HG03159 (cell line): ENCODE results near the gene MIDN.

Source experiments
- ATAC-seq: cut with Tn5 transposase; IDR thresholded peaks from one replicate; pipeline ENCODE4 v1.9.1; 2021; ENCODE audit warnings: mild to moderate bottlenecking, moderate library complexity; ENCODE audit not compliant: unreplicated experiment

Gene MIDN

GRCh38 chr19:1231729-1232637 is 16.4 kb upstream of the MIDN start:
- no peak for ATAC-seq

GRCh38 chr19:1232652-1233072 is 15.7 kb upstream of the MIDN start:
- ATAC-seq = no peak

- no peak for ATAC-seq
Measured at GRCh38 chr19:1233115-1233667, 15.2 kb upstream of the MIDN start.

GRCh38 chr19:1234051-1234954 is 14.1 kb upstream of the MIDN start:
- no peak for ATAC-seq

- no peak for ATAC-seq
Measured at GRCh38 chr19:1234955-1235380, 13.4 kb upstream of the MIDN start.

- no peak for ATAC-seq
Measured at GRCh38 chr19:1235625-1236538, 12.5 kb upstream of the MIDN start.

GRCh38 chr19:1236576-1236975 is 11.8 kb upstream of the MIDN start:
- no peak for ATAC-seq

- ATAC-seq = no peak
Measured at GRCh38 chr19:1237027-1237659, 11.2 kb upstream of the MIDN start.

GRCh38 chr19:1237754-1238368 is 10.5 kb upstream of the MIDN start, which contains the start of gene CBARP:
CBARP (minus strand) TSS chr19:1238005; CDS start chr19:1236100, 1,905 bp downstream.
- ATAC-seq = no peak

- ATAC-seq = no peak
Measured at GRCh38 chr19:1238369-1239303, 9.7 kb upstream of the MIDN start.

GRCh38 chr19:1239420-1239795 is 9.0 kb upstream of the MIDN start:
- no peak for ATAC-seq

GRCh38 chr19:1239796-1240737 is 8.3 kb upstream of the MIDN start:
- ATAC-seq = no peak

GRCh38 chr19:1240925-1241324 is 7.5 kb upstream of the MIDN start:
- ATAC-seq = no peak

GRCh38 chr19:1241417-1242095 is 6.8 kb upstream of the MIDN start, which contains the start of gene ATP5F1D:
ATP5F1D (plus strand) TSS chr19:1241751; CDS start chr19:1241851, 100 bp downstream.
- ATAC-seq = peak; percentile 43

GRCh38 chr19:1243768-1244692 is 4.4 kb upstream of the MIDN start:
- no peak for ATAC-seq
